Spleen (tissue), 11 donors: ENCODE results near the gene LEF1. TPM values are rescaled to one million over a fixed set of nuclear protein-coding genes. Genes with fewer than 3 reads are reported as not detected.

Source experiments
- DNase-seq: peaks from one replicate; pipeline ENCODE4 v3.0.0-alpha.2; 2020
- H3K27ac ChIP-seq, 8 donors: fragments of 200-600 bp; sonication (generic) in 7 of 8; 1 replicate in 4 of 8; 2 replicates in 4 of 8; pipeline versions ENCODE4 v1.5.0 to v1.8.0; 2016 to 2021; ENCODE audit warnings: inconsistent platforms in 4 of 8, mild to moderate bottlenecking in 4 of 8, moderate library complexity in 1 of 8
- H3K27me3 ChIP-seq, 7 donors: fragments of 200-600 bp; sonication (generic) in 6 of 7; replicated peaks in 1 of 7; 1 replicate in 4 of 7; 2 replicates in 3 of 7; pipeline versions ENCODE4 v1.5.0 to v1.8.0; 2016 to 2021; ENCODE audit warnings: inconsistent platforms in 3 of 7, mild to moderate bottlenecking in 1 of 7
- H3K36me3 ChIP-seq, 6 donors: fragments of 200-600 bp; sonication (generic) in 5 of 6; 1 replicate in 4 of 6; 2 replicates in 2 of 6; pipeline versions ENCODE4 v1.5.0 to v1.8.0; 2016 to 2021; ENCODE audit warnings: inconsistent platforms in 2 of 6
- H3K4me1 ChIP-seq, 6 donors: fragments of 200-600 bp; sonication (generic) in 5 of 6; 1 replicate in 3 of 6; 2 replicates in 3 of 6; pipeline versions ENCODE4 v1.5.0 to v1.8.0; 2016 to 2021; ENCODE audit warnings: inconsistent platforms in 3 of 6
- H3K4me3 ChIP-seq, 8 donors: fragments of 200-600 bp; sonication (generic) in 7 of 8; 1 replicate in 4 of 8; 2 replicates in 4 of 8; pipeline versions ENCODE4 v1.5.0 to v1.8.0; 2016 to 2021; ENCODE audit warnings: inconsistent platforms in 4 of 8, mild to moderate bottlenecking in 4 of 8, moderate library complexity in 2 of 8
- H3K9me3 ChIP-seq, 8 donors: fragments of 200-600 bp; sonication (generic) in 7 of 8; 1 replicate in 4 of 8; 2 replicates in 4 of 8; pipeline versions ENCODE4 v1.5.0 to v1.8.0; 2016 to 2021; ENCODE audit warnings: inconsistent platforms in 4 of 8
- POLR2A ChIP-seq, 3 donors: fragments of 450-650 bp; IDR thresholded peaks; one replicate each; pipeline ENCODE4 v1.5.1; 2017; ENCODE audit warnings: antibody characterized with exemption in 3 of 3, mild to moderate bottlenecking in 1 of 3
- POLR2AphosphoS5 ChIP-seq, 3 donors: sonication (generic); formaldehyde crosslinking; IDR thresholded peaks; one replicate each; pipeline ENCODE4 v1.5.1; 2017; ENCODE audit warnings: antibody characterized with exemption in 3 of 3
- WGBS, 5 donors: extraction: QIAGEN DNeasy Blood & Tissue Kit in 3 of 5; methylation state at CpG; one replicate each; pipeline versions ENCODE4 v1.1.5 to v1.1.7; 2013 to 2018; 5-methylcytosine and 5-hydroxymethylcytosine counted together
- intact Hi-C: fragments of 100-400 bp; cut with DNase I; formaldehyde crosslinking; loops from one replicate; pipeline ENCODE4 v1.15.0; 2023; ENCODE audit warnings: low total_unique reads
- polyA plus RNA-seq, 3 donors: library from polyadenylated mRNA; stranded (reverse); fragments of 200-250 nt; gene quantifications; one replicate each; pipeline ENCODE4 v1.2.1, GENCODE V29; 2013
- total RNA-seq, 7 donors: library from RNA; depleted of rRNA in 3 of 7; stranded (reverse); fragments of >200 nt in 3 of 7; fragmentation: NEBNext Ultra II Directional in 4 of 7; extraction: Animal tissue kit (Norgen Biotek cat#: 25700) in 4 of 7; gene quantifications; one replicate each; pipeline versions ENCODE4 v1.1.0 to v1.2.1, GENCODE V29; 2016 to 2021
- TF ChIP-seq, protein P1 (sequence below), 11 experiments: fragments of 200-600 bp in 7 of 11; fragments of 450-650 bp in 4 of 11; sonication (generic) in 4 of 11; IDR thresholded peaks in 8 of 11; conservative IDR thresholded peaks in 3 of 11; 1 replicate in 7 of 11; 2 replicates in 4 of 11; pipeline versions ENCODE4 v1.4.0 to v1.8.0; 2016 to 2021; ENCODE audit warnings: antibody characterized with exemption in 11 of 11, inconsistent platforms in 4 of 11, mild to moderate bottlenecking in 1 of 11
- donor health status: healthy with polysubstance abuse.
- donor health status: DM: no; HTN: no; CAD: no; lungs with moderate emphysema.
- donor health status: DM: no; HTN: no; CAD: no.
- donor health status: Bipolar disorder and iron deficiency.
- donor health status: healthy.
- donor health status: DM: no; HTN: no; CAD: no.
- donor health status: DM: yes; HTN: yes; CAD: no.

LEF1 gene
- total and polyA plus RNA-seq, 10 donors, result 7.8 to 55.4 (median 33.9) TPM

DNA sequence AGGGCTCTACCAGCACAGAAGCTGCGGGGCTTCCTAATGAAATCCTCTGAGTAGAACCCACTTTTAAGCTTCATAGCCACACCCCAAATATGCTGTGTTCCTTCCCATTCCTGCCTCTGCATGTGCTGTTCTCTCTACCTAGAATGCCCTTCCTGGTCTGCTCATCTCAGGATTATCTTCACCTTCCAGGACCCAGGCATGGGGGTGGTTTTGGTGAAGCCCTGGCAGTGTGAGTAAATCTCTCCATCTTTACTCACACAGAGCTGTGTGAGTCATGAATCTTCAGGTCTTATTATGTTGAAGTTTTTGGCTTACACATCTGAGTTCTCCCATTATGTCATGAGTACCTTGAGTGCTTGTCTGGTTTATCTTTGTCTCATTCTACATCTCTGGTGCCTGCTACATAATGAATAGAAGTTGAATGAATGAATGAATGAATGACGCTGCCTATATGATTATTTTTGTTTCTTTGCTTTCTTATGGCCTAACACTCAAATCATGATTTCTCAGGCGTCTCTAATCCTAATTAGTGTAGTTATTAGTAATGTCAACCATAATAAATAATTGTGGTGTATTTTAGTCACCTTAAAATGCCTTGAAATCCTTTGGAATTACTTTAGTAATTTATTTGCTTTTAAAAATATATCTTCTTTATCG is 137.2 kb downstream of the LEF1 start:
- DNase-seq, result no peak

DNA sequence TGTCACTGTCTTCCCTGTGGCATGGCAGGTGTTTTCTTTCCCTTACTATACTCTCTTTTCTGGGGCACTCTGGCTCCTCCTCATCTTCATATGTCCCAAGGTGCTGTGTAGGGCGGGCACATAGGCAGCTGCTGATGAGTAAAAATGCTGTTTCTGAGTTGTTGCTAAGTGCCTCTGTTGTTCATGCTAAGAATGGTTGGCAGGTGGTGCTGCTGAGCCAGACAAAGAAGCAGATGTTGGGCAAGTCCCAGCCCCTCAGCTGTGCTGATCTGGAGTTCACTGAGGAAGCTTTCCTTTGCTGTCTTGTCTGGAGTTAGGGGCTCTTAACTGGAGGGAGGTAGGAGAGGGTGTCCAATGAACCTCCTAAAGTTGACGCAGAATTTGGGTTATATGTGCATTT is 138.4 kb downstream of the LEF1 start:
- DNase-seq, result no peak
- 69 to 86% (median 83%) methylated on average over 2 of the region's 2 CpGs for WGBS, 5 donors
- H3K4me3 ChIP-seq, result no peak overlapping the region
- H3K27me3 ChIP-seq, result no peaks in the 10 kb centered on the region
- peaks cover 0 to 98% (median 33%) of the 10 kb centered on the region in 6 donors for H3K36me3 ChIP-seq
- H3K9me3 ChIP-seq, result no peaks in the 10 kb centered on the region
- intact Hi-C loops, result no loop called here
- no peak for TF ChIP-seq POLR2AphosphoS5 (IDR thresholded peaks at IDR 0.05)
- TF ChIP-seq POLR2A (IDR thresholded peaks at IDR 0.05), result no peak
- TF ChIP-seq, protein P1, sequence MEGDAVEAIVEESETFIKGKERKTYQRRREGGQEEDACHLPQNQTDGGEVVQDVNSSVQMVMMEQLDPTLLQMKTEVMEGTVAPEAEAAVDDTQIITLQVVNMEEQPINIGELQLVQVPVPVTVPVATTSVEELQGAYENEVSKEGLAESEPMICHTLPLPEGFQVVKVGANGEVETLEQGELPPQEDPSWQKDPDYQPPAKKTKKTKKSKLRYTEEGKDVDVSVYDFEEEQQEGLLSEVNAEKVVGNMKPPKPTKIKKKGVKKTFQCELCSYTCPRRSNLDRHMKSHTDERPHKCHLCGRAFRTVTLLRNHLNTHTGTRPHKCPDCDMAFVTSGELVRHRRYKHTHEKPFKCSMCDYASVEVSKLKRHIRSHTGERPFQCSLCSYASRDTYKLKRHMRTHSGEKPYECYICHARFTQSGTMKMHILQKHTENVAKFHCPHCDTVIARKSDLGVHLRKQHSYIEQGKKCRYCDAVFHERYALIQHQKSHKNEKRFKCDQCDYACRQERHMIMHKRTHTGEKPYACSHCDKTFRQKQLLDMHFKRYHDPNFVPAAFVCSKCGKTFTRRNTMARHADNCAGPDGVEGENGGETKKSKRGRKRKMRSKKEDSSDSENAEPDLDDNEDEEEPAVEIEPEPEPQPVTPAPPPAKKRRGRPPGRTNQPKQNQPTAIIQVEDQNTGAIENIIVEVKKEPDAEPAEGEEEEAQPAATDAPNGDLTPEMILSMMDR (IDR thresholded peaks at IDR 0.05 in 8 of 11, conservative IDR thresholded peaks at IDR 0.05 in 3 of 11), result peak in 6 of 11 experiments; percentile 17 to 57 (median 30)
- H3K4me1 ChIP-seq, result peaks cover 0 to 9% (median 0%) of the 10 kb centered on the region in 6 donors
- no peak overlapping the region for H3K27ac ChIP-seq

More for the DNA sequence above, 137.2 kb downstream of the LEF1 start:
- Histone ChIP-seq H3K36me3 (peaks cover 0 to 95% (median 28%) of the 10 kb centered on the region in 6 donors), H3K9me3 (no peaks in the 10 kb centered on the region), H3K4me1 (peaks cover 0 to 19% (median 0%) of the 10 kb centered on the region in 6 donors), H3K27me3 (no peaks in the 10 kb centered on the region), H3K4me3 (no peak overlapping the region), H3K27ac (no peak overlapping the region)
- TF ChIP-seq POLR2AphosphoS5 (IDR thresholded peaks at IDR 0.05), result no peak
- TF ChIP-seq POLR2A (IDR thresholded peaks at IDR 0.05), result no peak
- TF ChIP-seq, protein P1 (IDR thresholded peaks at IDR 0.05 in 8 of 11, conservative IDR thresholded peaks at IDR 0.05 in 3 of 11), result no peak
- intact Hi-C loops, result no loop called here
- WGBS, 5 donors, result 93 to 98% (median 96%) methylated on average over 4 of the region's 4 CpGs

DNA sequence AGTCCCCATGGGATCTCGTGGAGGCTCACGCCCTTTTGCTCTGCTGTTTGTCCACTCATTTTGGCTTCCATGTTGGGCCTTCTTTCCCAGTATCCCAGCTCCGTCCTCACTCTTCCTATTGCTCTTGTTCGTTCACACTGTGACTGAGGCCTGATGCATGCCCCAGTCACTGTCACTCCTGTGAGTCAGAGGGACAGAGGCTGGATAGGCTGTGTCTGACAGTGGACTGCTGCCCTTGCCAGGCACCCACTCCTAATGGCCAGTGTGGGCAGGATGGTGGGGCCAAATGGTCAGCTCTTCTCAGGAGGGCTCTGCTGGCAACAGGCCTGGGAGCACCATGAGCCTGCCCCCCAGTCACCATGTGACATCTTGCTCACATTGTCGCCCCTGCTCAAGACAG is 139.0 kb downstream of the LEF1 start:
- Histone ChIP-seq H3K27ac (no peak overlapping the region), H3K4me3 (no peak overlapping the region), H3K36me3 (peaks cover 0 to 98% (median 38%) of the 10 kb centered on the region in 6 donors), H3K27me3 (no peaks in the 10 kb centered on the region), H3K4me1 (peaks cover 0 to 8% (median 0%) of the 10 kb centered on the region in 6 donors), H3K9me3 (no peaks in the 10 kb centered on the region)
- intact Hi-C loops, result no loop called here
- no peak for DNase-seq
- WGBS, 5 donors, result 88 to 93% (median 92%) methylated on average over 5 of the region's 5 CpGs
- TF ChIP-seq POLR2AphosphoS5 (IDR thresholded peaks at IDR 0.05) (no peak), POLR2A (IDR thresholded peaks at IDR 0.05) (no peak)
- TF ChIP-seq, protein P1 (IDR thresholded peaks at IDR 0.05 in 8 of 11, conservative IDR thresholded peaks at IDR 0.05 in 3 of 11), result no peak

DNA sequence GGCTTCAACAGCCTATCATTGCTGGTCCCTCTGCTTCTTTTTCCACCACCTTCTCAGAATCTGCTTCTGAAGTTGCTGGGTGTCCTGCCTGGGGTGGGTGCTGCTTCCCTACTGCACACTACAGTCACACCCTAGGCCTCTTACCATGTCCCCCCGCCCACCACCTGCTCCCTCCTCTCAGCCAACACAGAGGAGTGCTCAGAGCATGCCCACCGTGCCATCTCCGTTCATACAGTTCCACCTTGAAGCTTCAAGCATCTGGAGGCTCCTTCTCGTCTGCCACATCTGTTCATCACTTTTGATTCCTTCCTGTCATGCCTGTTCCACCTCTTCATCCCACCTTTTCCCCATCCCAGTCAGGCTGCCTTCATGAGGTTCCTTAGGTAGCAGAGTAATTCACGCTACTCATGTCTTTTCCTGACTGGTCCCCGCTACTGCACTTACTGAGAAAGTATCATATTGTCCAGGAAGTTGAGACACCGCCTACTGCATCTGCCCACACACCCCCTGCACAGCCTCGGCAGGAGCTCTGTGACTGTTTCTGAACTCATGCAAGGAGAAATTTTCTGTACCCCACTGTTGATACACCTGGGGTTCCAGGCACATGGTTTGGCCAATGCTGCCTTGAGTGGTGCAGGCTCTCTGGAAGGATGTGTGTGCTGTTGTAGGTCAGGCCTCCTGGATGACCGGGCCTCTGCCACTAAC is 139.6 kb downstream of the LEF1 start:
- H3K36me3 ChIP-seq, result peaks cover 0 to 98% (median 39%) of the 10 kb centered on the region in 6 donors
- H3K9me3 ChIP-seq, result no peaks in the 10 kb centered on the region
- no peak for DNase-seq
- H3K27me3 ChIP-seq, result no peaks in the 10 kb centered on the region
- H3K27ac ChIP-seq, result no peak overlapping the region
- intact Hi-C loops, result no loop called here
- H3K4me1 ChIP-seq, result peaks cover 0 to 8% (median 0%) of the 10 kb centered on the region in 6 donors
- TF ChIP-seq POLR2A (IDR thresholded peaks at IDR 0.05) (no peak), POLR2AphosphoS5 (IDR thresholded peaks at IDR 0.05) (no peak)
- TF ChIP-seq, protein P1 (IDR thresholded peaks at IDR 0.05 in 8 of 11, conservative IDR thresholded peaks at IDR 0.05 in 3 of 11), result no peak
- no peak overlapping the region for H3K4me3 ChIP-seq
- 69 to 85% (median 77%) methylated on average over 9 of the region's 9 CpGs for WGBS, 5 donors
